ENCODE measurements around the gene POLR2J3.
A peak's percentile ranks its signal among the peaks of the same experiment; 100 is the strongest.
"Not testable (repeated sequence)": the region's sequence is repeated elsewhere in the genome, so short reads cannot be mapped to it uniquely, and the experiment has no call there.

The POLR2J3 gene

DNA sequence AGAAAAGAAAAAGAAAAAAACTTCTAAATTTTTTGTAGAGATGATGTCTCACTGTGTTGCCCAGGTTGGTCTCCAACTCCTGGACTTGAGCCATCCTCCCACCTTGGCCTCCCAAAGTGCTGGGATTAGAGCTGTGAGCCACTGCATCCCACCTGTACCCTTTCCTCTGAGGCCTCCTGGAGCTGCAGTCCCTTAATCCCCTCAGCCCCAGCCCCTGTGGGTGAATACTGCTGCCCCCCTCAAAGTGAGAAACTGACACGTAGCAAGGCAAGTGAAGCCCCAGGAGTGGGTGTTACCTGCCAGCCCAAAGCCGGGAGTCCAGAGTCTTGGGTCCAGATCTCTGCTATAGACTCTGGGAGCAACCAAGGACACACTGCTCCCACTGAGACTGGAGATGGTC is 47.6 kb downstream of the POLR2J3 start:
- H3K9me3 ChIP-seq (ENCODE audit: control insufficient read depth, insufficient read depth, low read length); H3K79me2 ChIP-seq (ENCODE audit: control insufficient read depth, low read length); H3K4me2 ChIP-seq (ENCODE audit: low read length); H3K36me3 ChIP-seq (ENCODE audit: control insufficient read depth, low read length); H3F3A ChIP-seq (ENCODE audit: control insufficient read depth, insufficient read depth); H3K4me3 ChIP-seq (ENCODE audit: low read length); H3K4me1 ChIP-seq (ENCODE audit: control insufficient read depth, low read length); H3K9me2 ChIP-seq (replicated peaks; ENCODE audit: control insufficient read depth, low read length); H3K27ac ChIP-seq (ENCODE audit: low read depth, low read length); H3K27me3 ChIP-seq (ENCODE audit: control insufficient read depth, low read length); H4K20me1 ChIP-seq (ENCODE audit: control insufficient read depth, insufficient read depth, low read depth, low read length): not testable (repeated sequence)

DNA sequence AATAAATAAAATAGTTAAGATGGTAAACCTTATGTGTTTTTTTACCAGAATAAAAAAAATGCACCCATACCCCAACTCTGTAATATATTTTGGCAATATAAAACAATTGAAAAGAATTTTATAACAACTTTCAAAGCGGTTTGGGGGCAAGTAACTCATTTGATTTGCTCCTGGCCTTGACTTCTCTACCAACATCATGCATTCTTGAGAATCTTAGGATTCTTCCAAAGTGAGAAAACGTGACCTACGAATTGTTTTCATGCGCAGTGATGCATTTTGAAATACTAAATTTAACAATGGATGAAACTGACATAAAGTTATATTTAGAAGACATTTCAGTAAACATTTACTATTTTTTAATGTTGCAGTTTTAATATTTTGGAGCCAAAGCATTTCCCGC is 51.6 kb downstream of the POLR2J3 start:
- not testable (repeated sequence) for H3K27ac ChIP-seq (ENCODE audit: low read depth, low read length); H3K27me3 ChIP-seq (ENCODE audit: control insufficient read depth, low read length); H3K4me3 ChIP-seq (ENCODE audit: low read length); H3K4me1 ChIP-seq (ENCODE audit: control insufficient read depth, low read length); H4K20me1 ChIP-seq (ENCODE audit: control insufficient read depth, insufficient read depth, low read depth, low read length); H3K9me3 ChIP-seq (ENCODE audit: control insufficient read depth, insufficient read depth, low read length); H3K4me2 ChIP-seq (ENCODE audit: low read length); H3F3A ChIP-seq (ENCODE audit: control insufficient read depth, insufficient read depth); H3K36me3 ChIP-seq (ENCODE audit: control insufficient read depth, low read length); H3K9me2 ChIP-seq (replicated peaks; ENCODE audit: control insufficient read depth, low read length); H3K79me2 ChIP-seq (ENCODE audit: control insufficient read depth, low read length)

DNA sequence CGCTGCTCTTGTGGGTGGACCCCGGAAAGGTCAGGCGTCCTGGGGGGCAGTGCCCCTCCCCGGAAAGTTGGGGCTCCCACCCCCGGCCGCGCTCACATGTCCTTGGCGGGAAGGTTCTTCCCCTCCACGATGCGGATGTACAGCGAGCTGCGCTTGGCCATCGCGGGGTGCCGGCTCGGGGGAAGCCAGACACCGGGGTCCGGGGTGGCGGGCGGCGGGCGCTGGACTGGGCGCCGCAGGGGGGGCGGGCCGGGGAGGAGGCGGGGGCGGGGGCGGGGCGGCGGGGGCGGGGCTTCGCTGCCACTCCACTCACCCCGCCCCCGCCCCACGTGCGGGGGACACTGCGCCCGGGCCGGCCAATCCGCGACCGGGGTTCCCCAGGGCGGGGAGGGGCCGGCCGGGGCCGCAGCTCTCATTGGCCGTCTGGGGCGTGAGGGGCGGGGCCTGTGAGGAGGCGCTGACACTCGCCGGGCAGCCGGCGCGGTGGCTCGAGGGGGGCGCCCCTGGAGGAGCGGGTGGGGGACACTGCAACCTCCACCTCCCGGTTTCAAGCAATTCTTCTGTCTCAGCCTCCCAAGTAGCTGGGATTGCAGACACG is 54.7 kb downstream of the POLR2J3 start, which contains the start of gene RASA4B:
Gene RASA4B (minus strand): TSS at position 228 of the 598 bp plus-strand sequence. CDS start 67 bp downstream, at position 161.
- not testable (repeated sequence) for H3K9me2 ChIP-seq (replicated peaks; ENCODE audit: control insufficient read depth, low read length); H3K27me3 ChIP-seq (ENCODE audit: control insufficient read depth, low read length); H3F3A ChIP-seq (ENCODE audit: control insufficient read depth, insufficient read depth); H3K9me3 ChIP-seq (ENCODE audit: control insufficient read depth, insufficient read depth, low read length); H3K4me1 ChIP-seq (ENCODE audit: control insufficient read depth, low read length); H3K36me3 ChIP-seq (ENCODE audit: control insufficient read depth, low read length); H4K20me1 ChIP-seq (ENCODE audit: control insufficient read depth, insufficient read depth, low read depth, low read length); H3K79me2 ChIP-seq (ENCODE audit: control insufficient read depth, low read length); H3K4me3 ChIP-seq (ENCODE audit: low read length); H3K27ac ChIP-seq (ENCODE audit: low read depth, low read length)
- H3K4me2 ChIP-seq (ENCODE audit: low read length): 0 out of 2 replicates have a peak within 1 kb of the TSS, but pooled peaks have one; percentile 33
